Measurements from ENCODE around the gene LY9.

The LY9 gene

GRCh38 chr1:160795951-160796383, at the start of gene LY9:
Gene LY9 (plus strand): TSS chr1:160796174. CDS start chr1:160796188, 14 bp downstream.
- no peak for DNase-seq (ENCODE audit: extremely low read depth, low read depth)
- no peak within 1 kb of the TSS for H3K4me3 ChIP-seq (replicated peaks; ENCODE audit: low read depth, low read length)
- TF ChIP-seq CTCF (IDR thresholded peaks at IDR 0.05; ENCODE audit: low read depth, low read length, missing control alignments), result no peak

DNA sequence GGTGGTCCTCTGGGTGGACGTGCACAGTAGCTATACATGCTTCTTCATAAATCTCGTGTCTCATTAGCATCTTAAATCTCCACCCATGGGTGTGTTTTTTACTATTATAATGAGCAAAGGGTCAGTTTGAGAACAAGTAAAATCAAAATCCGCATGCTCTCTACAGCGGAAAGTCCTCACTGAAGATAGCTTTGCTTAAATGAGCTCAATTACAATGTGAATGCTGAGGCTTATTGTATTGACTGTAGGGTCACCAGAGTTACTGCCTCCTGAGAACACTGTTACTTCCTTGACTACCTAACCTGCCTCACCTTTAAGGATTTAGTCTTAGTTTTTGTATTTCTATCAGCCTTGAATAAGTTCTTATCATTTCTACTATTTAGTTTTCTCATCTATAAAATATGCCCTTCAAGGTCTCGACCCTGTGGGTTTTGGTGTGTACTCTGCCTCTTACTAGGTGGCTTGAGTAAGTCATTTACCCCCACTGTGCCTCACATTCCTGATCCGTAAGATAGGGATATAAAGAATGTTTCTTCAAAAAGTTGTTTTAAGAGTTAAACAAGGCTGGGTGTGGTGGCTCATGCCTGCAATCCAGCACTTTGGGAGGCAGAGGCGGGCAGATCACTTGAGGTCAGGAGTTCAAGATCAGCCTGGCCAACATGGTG, 49.0 kb upstream of the LY9 start:
- no peak overlapping the region for H3K4me3 ChIP-seq (replicated peaks; ENCODE audit: low read depth, low read length)
- no peak for TF ChIP-seq CTCF (IDR thresholded peaks at IDR 0.05; ENCODE audit: low read depth, low read length, missing control alignments)
- DNase-seq (ENCODE audit: extremely low read depth, low read depth), result no peak

GRCh38 chr1:160747717-160748116, 48.3 kb upstream of the LY9 start:
- TF ChIP-seq CTCF (IDR thresholded peaks at IDR 0.05; ENCODE audit: low read depth, low read length, missing control alignments), result no peak
- no peak for DNase-seq (ENCODE audit: extremely low read depth, low read depth)
- no peak overlapping the region for H3K4me3 ChIP-seq (replicated peaks; ENCODE audit: low read depth, low read length)

- no peak overlapping the region for H3K4me3 ChIP-seq (replicated peaks; ENCODE audit: low read depth, low read length)
- peak; percentile 15 for TF ChIP-seq CTCF (IDR thresholded peaks at IDR 0.05; ENCODE audit: low read depth, low read length, missing control alignments)
- no peak for DNase-seq (ENCODE audit: extremely low read depth, low read depth)
Observed at GRCh38 chr1:160748181-160748877, 47.6 kb upstream of the LY9 start.

GRCh38 chr1:160748878-160749269, 47.1 kb upstream of the LY9 start:
- DNase-seq (ENCODE audit: extremely low read depth, low read depth), result no peak
- TF ChIP-seq CTCF (IDR thresholded peaks at IDR 0.05; ENCODE audit: low read depth, low read length, missing control alignments), result no peak
- no peak overlapping the region for H3K4me3 ChIP-seq (replicated peaks; ENCODE audit: low read depth, low read length)

- DNase-seq (ENCODE audit: extremely low read depth, low read depth), result no peak
- H3K4me3 ChIP-seq (replicated peaks; ENCODE audit: low read depth, low read length), result no peak overlapping the region
- no peak for TF ChIP-seq CTCF (IDR thresholded peaks at IDR 0.05; ENCODE audit: low read depth, low read length, missing control alignments)
Observed at GRCh38 chr1:160750608-160751007, 45.4 kb upstream of the LY9 start.

Data from HFF-Myc (cell line).